Endothelial cell of umbilical vein (primary cell): ENCODE measurements around the gene ERCC1. TPM values are rescaled to one million over a fixed set of nuclear protein-coding genes. Genes with fewer than 3 reads are reported as not detected.

Source experiments
- BruUV-seq: library from RNA; stranded (reverse); fragments of 400-500 nt; replicated peaks from 2 replicates; lab custom pipeline; 2021; lab: Mats Ljungman, UMichigan
- CTCF ChIA-PET: fragments of 300-600, 350-600 bp; sonication (Branson Sonifier 250); formaldehyde crosslinking; loops from one replicate; lab custom pipeline; 2021; ENCODE audit warnings: antibody characterized with exemption, inconsistent platforms; lab: Charles Lee
- POLR2A ChIA-PET: fragments of 300-600, 350-600 bp; sonication (Branson Sonifier 250); formaldehyde crosslinking; loops from one replicate; lab custom pipeline; 2021; ENCODE audit warnings: antibody characterized with exemption, inconsistent platforms; lab: Charles Lee
- DNase-seq: peaks from one replicate; pipeline ENCODE4 v3.0.0-alpha.2; 2011; ENCODE audit warnings: low read depth, low spot score
- FAIRE-seq: peaks from 2 replicates; lab custom pipeline; 2011; peaks lifted over from hg19 to GRCh38; lab: Jason Lieb, UNC
- H2AFZ ChIP-seq: 2 replicates; pipeline ENCODE4 v1.6.0; 2012; ENCODE audit warnings: low read depth, low read length, control low read depth, inconsistent platforms
- H3K27ac ChIP-seq: 2 replicates; pipeline ENCODE4 v1.5.1; 2011; ENCODE audit warnings: low read depth, mild to moderate bottlenecking, control low read depth, low read length, moderate library complexity; ENCODE audit not compliant: insufficient read depth
- H3K27me3 ChIP-seq, 2 experiments: 2 replicates each; pipeline versions ENCODE4 v1.6.0 to v1.6.1; 2011; ENCODE audit warnings: low read length in 2 of 2, mixed read lengths in 1 of 2; ENCODE audit not compliant: control insufficient read depth in 2 of 2, insufficient read depth in 2 of 2
- H3K36me3 ChIP-seq, 2 experiments: 2 replicates in 1 of 2; 3 replicates in 1 of 2; pipeline ENCODE4 v1.5.1; 2011; ENCODE audit warnings: low read length in 2 of 2, mild to moderate bottlenecking in 1 of 2, moderate library complexity in 1 of 2; ENCODE audit not compliant: control insufficient read depth in 2 of 2, insufficient read depth in 2 of 2; ENCODE audit errors: extremely low read depth in 1 of 2
- H3K4me1 ChIP-seq: 3 replicates; pipeline ENCODE4 v1.5.1; 2011; ENCODE audit warnings: mild to moderate bottlenecking, low read length; ENCODE audit not compliant: control insufficient read depth, insufficient read depth; ENCODE audit errors: extremely low read depth
- H3K4me2 ChIP-seq: 2 replicates; pipeline ENCODE4 v1.6.1; 2011; ENCODE audit warnings: low read length, control low read depth, mixed read lengths; ENCODE audit not compliant: insufficient read depth
- H3K4me3 ChIP-seq, 3 experiments: fragments of 200-600 bp in 1 of 3; sonication (generic), shearing (Covaris generic) in 1 of 3; replicated peaks in 1 of 3; 2 replicates each; pipeline ENCODE4 v1.5.1; 2011 to 2016; ENCODE audit warnings: control low read depth in 3 of 3, low read length in 3 of 3, mild to moderate bottlenecking in 2 of 3, inconsistent platforms in 1 of 3, low read depth in 1 of 3, moderate library complexity in 1 of 3; ENCODE audit not compliant: insufficient read depth in 1 of 3
- H3K79me2 ChIP-seq: 2 replicates; pipeline ENCODE4 v1.6.0; 2012; ENCODE audit warnings: low read length, inconsistent platforms; ENCODE audit not compliant: control insufficient read depth, insufficient read depth
- H3K9ac ChIP-seq: replicated peaks from 2 replicates; pipeline ENCODE3; 2011; ENCODE audit warnings: low read length, control low read depth; ENCODE audit not compliant: insufficient read depth; ENCODE audit errors: extremely low read depth
- H3K9me1 ChIP-seq: replicated peaks from 3 replicates; pipeline ENCODE4 v1.6.0; 2011; ENCODE audit warnings: mild to moderate bottlenecking, low read length; ENCODE audit not compliant: control insufficient read depth, insufficient read depth; ENCODE audit errors: extremely low read depth
- H3K9me3 ChIP-seq: replicated peaks from 2 replicates; pipeline ENCODE4 v1.5.1; 2012; ENCODE audit warnings: low read length, inconsistent platforms; ENCODE audit not compliant: control insufficient read depth, insufficient read depth
- H4K20me1 ChIP-seq: replicated peaks from 2 replicates; pipeline ENCODE3; 2011; ENCODE audit warnings: mild to moderate bottlenecking, low read length; ENCODE audit not compliant: control insufficient read depth, insufficient read depth; ENCODE audit errors: extremely low read depth
- EZH2 ChIP-seq: IDR thresholded peaks from 2 replicates; pipeline ENCODE4 v1.6.1; 2012; ENCODE audit warnings: borderline replicate concordance, low read depth, mild to moderate bottlenecking, moderate library complexity, low read length, inconsistent platforms; ENCODE audit not compliant: severe bottlenecking
- FOS ChIP-seq: IDR thresholded peaks from 2 replicates; pipeline ENCODE4 v1.6.1; 2011; ENCODE audit warnings: mild to moderate bottlenecking, low read length, moderate library complexity, borderline replicate concordance; ENCODE audit not compliant: insufficient read depth
- GATA2 ChIP-seq: IDR thresholded peaks from 2 replicates; pipeline ENCODE4 v1.7.0; 2011; ENCODE audit warnings: low read depth, mild to moderate bottlenecking, moderate library complexity, mixed read lengths, low read length; ENCODE audit not compliant: insufficient read length, insufficient read depth
- JUN ChIP-seq: IDR thresholded peaks from 2 replicates; pipeline ENCODE4 v1.6.1; 2011; ENCODE audit warnings: borderline replicate concordance, low read depth; ENCODE audit not compliant: insufficient read length, insufficient read depth
- MYC ChIP-seq: IDR thresholded peaks from one replicate; pipeline ENCODE4 v1.6.1; 2011; ENCODE audit warnings: mild to moderate bottlenecking, low read depth, low read length
- POLR2A ChIP-seq: IDR thresholded peaks from 2 replicates; pipeline ENCODE4 v1.6.1; 2012; ENCODE audit warnings: low read depth, mild to moderate bottlenecking, control low read depth, low read length
- POLR2AphosphoS5 ChIP-seq: IDR thresholded peaks from 2 replicates; pipeline ENCODE4 v1.6.1; 2012; ENCODE audit warnings: low read depth, mild to moderate bottlenecking, control low read depth, low read length, moderate library complexity; ENCODE audit not compliant: insufficient read depth
- dilution Hi-C: fragments of 300-500 bp; cut with MboI; formaldehyde crosslinking; loops from one replicate; pipeline ENCODE4 v1.15.0; 2019; ENCODE audit warnings: low sequenced_read_pairs; ENCODE audit not compliant: extremely low pct_ligation_motif_present
- intact Hi-C: fragments of 100-400 bp; cut with micrococcal nuclease; formaldehyde crosslinking; loops from one replicate; pipeline ENCODE4 v1.10.0; 2022
- polyA plus RNA-seq, 4 experiments: library from polyadenylated mRNA; depleted of rRNA in 3 of 4; stranded (reverse) in 3 of 4; unstranded in 1 of 4; fragments of >200 nt; gene quantifications; 2 replicates each; pipeline versions ENCODE4 v1.2.1 to v1.2.3, GENCODE V29; 2011 to 2012; ENCODE audit warnings: missing spikeins in 1 of 4
- total RNA-seq: library from RNA; stranded (reverse); gene quantifications from 2 replicates; pipeline ENCODE4 v1.2.3, GENCODE V29; 2021
- TF ChIP-seq, protein P1 (sequence below), 2 donors: IDR thresholded peaks; 1 replicate in 1 of 2; 2 replicates in 1 of 2; pipeline ENCODE4 v1.5.1; 2011; ENCODE audit warnings: low read length in 2 of 2, mild to moderate bottlenecking in 2 of 2, moderate library complexity in 2 of 2, control low read depth in 1 of 2, inconsistent platforms in 1 of 2, low read depth in 1 of 2; ENCODE audit not compliant: insufficient read depth in 1 of 2; ENCODE audit errors: extremely low read depth in 1 of 2
- TF ChIP-seq, protein P2 (sequence below): IDR thresholded peaks from 2 replicates; pipeline ENCODE4 v1.6.1; 2011; ENCODE audit not compliant: insufficient read depth, insufficient read length

The ERCC1 gene
- total and polyA plus RNA-seq, 2 donors (not counting 3 experiments of a cell fraction or from before 2014, with no cell fraction given) = 81.8 to 126 TPM

DNA sequence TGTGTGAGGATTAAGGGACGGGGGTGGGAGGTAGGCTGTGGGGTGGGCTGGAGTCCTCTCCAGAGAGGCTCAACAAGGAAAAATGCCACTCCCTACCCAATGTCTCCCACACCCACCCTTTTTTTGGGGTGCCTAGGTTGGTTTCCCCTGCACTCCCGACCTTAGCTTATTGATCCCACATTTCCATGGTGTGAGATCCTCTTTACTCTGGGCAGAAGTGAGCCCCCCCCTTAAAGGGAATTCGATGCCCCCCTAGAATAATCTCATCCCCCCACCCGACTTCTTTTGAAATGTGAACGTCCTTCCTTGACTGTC is 49.6 kb upstream of the ERCC1 start:
- intact Hi-C loops (no loop called here), dilution Hi-C loops (no loop called here)
- ChIA-PET POLR2A (interaction anchor here (0.6 kb wide), 1 partner anchor 69 kb away, joined by 4 read pairs; the partner anchor contains the start of gene PPP1R13L), CTCF (interaction anchor here (3.0 kb wide), 1 partner anchor 34 kb away, joined by 20 read pairs; no protein-coding TSS in a partner anchor)
- Histone ChIP-seq H3K9me1 (no peaks in the 10 kb centered on the region), H2AFZ (no peak overlapping the region), H3K27ac (no peak overlapping the region), H3K4me3 (no peak overlapping the region), H3K9ac (no peak overlapping the region), H3K4me2 (no peak overlapping the region), H3K9me3 (no peaks in the 10 kb centered on the region), H4K20me1 (no peaks in the 10 kb centered on the region), H3K27me3 (no peaks in the 10 kb centered on the region), H3K36me3 (no peaks in the 10 kb centered on the region), H3K4me1 (peaks cover 12% of the 10 kb centered on the region), H3K79me2 (no peaks in the 10 kb centered on the region)
- BruUV-seq = no TSS peak
- DNase-seq = no peak
- TF ChIP-seq, protein P1, sequence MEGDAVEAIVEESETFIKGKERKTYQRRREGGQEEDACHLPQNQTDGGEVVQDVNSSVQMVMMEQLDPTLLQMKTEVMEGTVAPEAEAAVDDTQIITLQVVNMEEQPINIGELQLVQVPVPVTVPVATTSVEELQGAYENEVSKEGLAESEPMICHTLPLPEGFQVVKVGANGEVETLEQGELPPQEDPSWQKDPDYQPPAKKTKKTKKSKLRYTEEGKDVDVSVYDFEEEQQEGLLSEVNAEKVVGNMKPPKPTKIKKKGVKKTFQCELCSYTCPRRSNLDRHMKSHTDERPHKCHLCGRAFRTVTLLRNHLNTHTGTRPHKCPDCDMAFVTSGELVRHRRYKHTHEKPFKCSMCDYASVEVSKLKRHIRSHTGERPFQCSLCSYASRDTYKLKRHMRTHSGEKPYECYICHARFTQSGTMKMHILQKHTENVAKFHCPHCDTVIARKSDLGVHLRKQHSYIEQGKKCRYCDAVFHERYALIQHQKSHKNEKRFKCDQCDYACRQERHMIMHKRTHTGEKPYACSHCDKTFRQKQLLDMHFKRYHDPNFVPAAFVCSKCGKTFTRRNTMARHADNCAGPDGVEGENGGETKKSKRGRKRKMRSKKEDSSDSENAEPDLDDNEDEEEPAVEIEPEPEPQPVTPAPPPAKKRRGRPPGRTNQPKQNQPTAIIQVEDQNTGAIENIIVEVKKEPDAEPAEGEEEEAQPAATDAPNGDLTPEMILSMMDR (IDR thresholded peaks at IDR 0.05; ENCODE audit: extremely low read depth in 1 of 2, insufficient read depth in 1 of 2, low read depth in 1 of 2, low read length in 2 of 2) = no peak
- TF ChIP-seq POLR2AphosphoS5 (no peak), MYC (no peak), EZH2 (no peak), GATA2 (no peak), JUN (no peak), FOS (no peak), POLR2A (no peak)
- TF ChIP-seq, protein P2, sequence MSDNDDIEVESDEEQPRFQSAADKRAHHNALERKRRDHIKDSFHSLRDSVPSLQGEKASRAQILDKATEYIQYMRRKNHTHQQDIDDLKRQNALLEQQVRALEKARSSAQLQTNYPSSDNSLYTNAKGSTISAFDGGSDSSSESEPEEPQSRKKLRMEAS = no peak
- FAIRE-seq = no peak
